B cell (primary cell): ENCODE measurements around the gene BCL11A. TPM values are rescaled to one million over a fixed set of nuclear protein-coding genes. Genes with fewer than 3 reads are reported as not detected.

Source experiments
- ATAC-seq: fragments of 200-7000 bp; cut with Tn5 transposase; one replicate; pipeline ENCODE4 v1.10.0; 2021; ENCODE audit warnings: low read depth, mild to moderate bottlenecking, moderate number of reproducible peaks, moderate library complexity
- CTCF ChIA-PET: fragments of 350-600 bp; sonication (Branson Sonifier 250); formaldehyde crosslinking; loops from one replicate; lab custom pipeline; 2021; ENCODE audit warnings: antibody characterized with exemption, inconsistent platforms; lab: Charles Lee
- POLR2A ChIA-PET: fragments of 350-600 bp; sonication (Branson Sonifier 250); formaldehyde crosslinking; loops from one replicate; lab custom pipeline; 2021; ENCODE audit warnings: antibody characterized with exemption; lab: Charles Lee
- DNase-seq: peaks from one replicate; pipeline ENCODE4 v3.0.0; 2013
- H2AFZ ChIP-seq: 2 replicates; pipeline ENCODE4 v1.6.1; 2012; ENCODE audit warnings: mild to moderate bottlenecking, low read depth, low read length; ENCODE audit not compliant: insufficient read depth, poor library complexity, severe bottlenecking
- H3K27ac ChIP-seq, 2 donors: 1 replicate in 1 of 2; 2 replicates in 1 of 2; pipeline ENCODE4 v1.5.1; 2012 to 2013; ENCODE audit warnings: low read length in 2 of 2, mild to moderate bottlenecking in 2 of 2, moderate library complexity in 1 of 2
- H3K27me3 ChIP-seq, 4 experiments: fragments of 200-600 bp in 1 of 4; sonication (generic) in 1 of 4; replicated peaks in 1 of 4; 1 replicate in 2 of 4; 2 replicates in 2 of 4; pipeline versions ENCODE4 v1.6.1 to v1.7.0; 2013 to 2016; ENCODE audit warnings: low read length in 3 of 4, mild to moderate bottlenecking in 2 of 4, mixed read lengths in 1 of 4, moderate library complexity in 1 of 4; ENCODE audit not compliant: insufficient read depth in 4 of 4, control insufficient read depth in 3 of 4; ENCODE audit errors: control extremely low read depth in 1 of 4
- H3K36me3 ChIP-seq, 2 experiments: replicated peaks in 1 of 2; 1 replicate in 1 of 2; 2 replicates in 1 of 2; pipeline versions ENCODE4 v1.6.1 to v1.7.1; 2013; ENCODE audit warnings: low read length in 1 of 2; ENCODE audit not compliant: insufficient read depth in 2 of 2, control insufficient read depth in 1 of 2; ENCODE audit errors: control extremely low read depth in 1 of 2, extremely low read depth in 1 of 2
- H3K4me1 ChIP-seq, 2 donors: fragments of 200-600 bp in 1 of 2; sonication (generic) in 1 of 2; 1 replicate in 1 of 2; 2 replicates in 1 of 2; pipeline versions ENCODE4 v1.5.1 to v1.6.1; 2013 to 2017; ENCODE audit warnings: low read length in 2 of 2; ENCODE audit not compliant: control insufficient read depth in 2 of 2, insufficient read depth in 2 of 2
- H3K4me2 ChIP-seq: replicated peaks from 2 replicates; pipeline ENCODE3; 2012; ENCODE audit warnings: mild to moderate bottlenecking, low read depth, low read length; ENCODE audit not compliant: poor library complexity, severe bottlenecking
- H3K4me3 ChIP-seq, 5 experiments: fragments of 200-600 bp in 1 of 5; sonication (generic) in 1 of 5; 1 replicate in 3 of 5; 2 replicates in 2 of 5; pipeline versions ENCODE4 v1.5.1 to v1.7.0; 2011 to 2016; ENCODE audit warnings: low read length in 4 of 5, mild to moderate bottlenecking in 4 of 5, low read depth in 2 of 5, control low read depth in 1 of 5, moderate library complexity in 1 of 5; ENCODE audit not compliant: insufficient read depth in 1 of 5; ENCODE audit errors: control extremely low read depth in 1 of 5, extremely low read depth in 1 of 5
- H3K79me2 ChIP-seq: fragments of 200-600 bp; sonication (generic); one replicate; pipeline ENCODE4 v1.6.0; 2016; ENCODE audit warnings: low read length; ENCODE audit not compliant: control insufficient read depth, insufficient read depth
- H3K9ac ChIP-seq: fragments of 200-600 bp; sonication (generic); 2 replicates; pipeline ENCODE4 v1.6.1; 2017; ENCODE audit warnings: mild to moderate bottlenecking, low read length, moderate library complexity
- H3K9me3 ChIP-seq, 3 donors: one replicate each; pipeline versions ENCODE4 v1.6.1 to v1.7.1; 2013; ENCODE audit warnings: low read length in 2 of 3; ENCODE audit not compliant: control insufficient read depth in 2 of 3, insufficient read depth in 1 of 3; ENCODE audit errors: control extremely low read depth in 1 of 3
- H4K20me1 ChIP-seq: 2 replicates; pipeline ENCODE4 v1.6.0; 2012; ENCODE audit warnings: mild to moderate bottlenecking, low read length; ENCODE audit not compliant: insufficient read depth, control insufficient read depth, poor library complexity, severe bottlenecking
- H3K27ac Mint-ChIP-seq: one replicate; pipeline ENCODE4 v1.8.0; 2021; ENCODE audit warnings: mixed read lengths
- H3K27me3 Mint-ChIP-seq: one replicate; pipeline ENCODE4 v1.8.0; 2021; ENCODE audit warnings: mixed read lengths
- H3K4me1 Mint-ChIP-seq: one replicate; pipeline ENCODE4 v1.8.0; 2021; ENCODE audit warnings: mixed read lengths
- H3K4me3 Mint-ChIP-seq: one replicate; pipeline ENCODE4 v1.8.0; 2021; ENCODE audit warnings: mixed read lengths
- H3K9me3 Mint-ChIP-seq: one replicate; pipeline ENCODE4 v1.8.0; 2022; ENCODE audit warnings: mixed read lengths; ENCODE audit not compliant: insufficient read depth
- CTCF ChIP-seq: fragments of 200-600 bp; IDR thresholded peaks from one replicate; pipeline ENCODE4 v1.8.0; 2022; ENCODE audit warnings: antibody characterized with exemption, mild to moderate bottlenecking
- EZH2 ChIP-seq: IDR thresholded peaks from 2 replicates; pipeline ENCODE4 v1.6.1; 2012; ENCODE audit warnings: borderline replicate concordance, low read depth, mild to moderate bottlenecking, moderate library complexity, low read length; ENCODE audit not compliant: insufficient read depth, poor library complexity, severe bottlenecking
- WGBS: methylation state at CpG from one replicate; pipeline ENCODE4 v1.1.5; 2013; ENCODE audit warnings: missing lambda C conversion rate; ENCODE audit not compliant: insufficient coverage; 5-methylcytosine and 5-hydroxymethylcytosine counted together
- intact Hi-C: fragments of 100-400 bp; cut with micrococcal nuclease; formaldehyde crosslinking; loops from one replicate; pipeline ENCODE4 v1.10.0; 2022
- polyA plus RNA-seq: library from polyadenylated mRNA; depleted of rRNA; stranded (reverse); fragments of >200 nt; gene quantifications from 2 replicates; pipeline ENCODE4 v1.2.3, GENCODE V29; 2012
- total RNA-seq, 2 donors: library from RNA; stranded (reverse); fragments of 120-200 nt in 1 of 2; gene quantifications; 1 replicate in 1 of 2; 2 replicates in 1 of 2; pipeline versions ENCODE4 v1.2.3 to v1.2.4, GENCODE V29; 2013 to 2022

BCL11A gene
- total and polyA plus RNA-seq, 2 donors (not counting 1 experiment from before 2014, with no cell fraction given), result 81.8 to 383 TPM

- Histone ChIP-seq H3K27ac (peak overlapping the region; percentile 14 to 93), H3K4me3 (no peak overlapping the region), H3K9ac (no peak overlapping the region), H2AFZ (no peak overlapping the region), H3K9me3 (no peaks in the 10 kb centered on the region), H4K20me1 (peaks cover 17% of the 10 kb centered on the region), H3K79me2 (peaks cover 100% of the 10 kb centered on the region), H3K27me3 (no peaks in the 10 kb centered on the region), H3K36me3 (peaks cover 2 to 51% of the 10 kb centered on the region in 2 experiments), H3K4me2 (peak overlapping the region; percentile 39), H3K4me1 (peaks cover 98 to 99% of the 10 kb centered on the region in 2 donors)
- Mint-ChIP-seq H3K4me1 (peaks cover 91% of the 10 kb centered on the region), H3K27ac (peak overlapping the region; percentile 88), H3K27me3 (no peaks in the 10 kb centered on the region), H3K9me3 (no peaks in the 10 kb centered on the region), H3K4me3 (peak overlapping the region; percentile 70)
- ChIA-PET CTCF (interaction anchor here (0.9 kb wide), 2 partner anchors 12 to 27 kb away, joined by 3 read pairs; no protein-coding TSS in a partner anchor), POLR2A (interaction anchor here (0.8 kb wide), 1 partner anchor 152 kb away, joined by 3 read pairs; no protein-coding TSS in a partner anchor)
- ATAC-seq (no peak), DNase-seq (no peak)
- intact Hi-C loops, result no loop called here
- no peak for TF ChIP-seq EZH2
- no peak for TF ChIP-seq CTCF
- WGBS, result 74% methylated on average over 4 of the region's 4 CpGs
Observed at GRCh38 chr2:60489289-60489688, 64.2 kb downstream of the BCL11A start.

- Mint-ChIP-seq H3K4me3 (peak overlapping the region; percentile 78), H3K4me1 (peaks cover 91% of the 10 kb centered on the region), H3K27ac (peak overlapping the region; percentile 91), H3K9me3 (no peaks in the 10 kb centered on the region), H3K27me3 (no peaks in the 10 kb centered on the region)
- no peaks in the 10 kb centered on the region for H3K27me3 ChIP-seq
- intact Hi-C loops, result no loop called here
- H3K4me1 ChIP-seq, result peaks cover 98 to 99% of the 10 kb centered on the region in 2 donors
- ChIA-PET CTCF (no interaction called here), POLR2A (no interaction called here)
- TF ChIP-seq EZH2 (no peak), CTCF (no peak)
- DNase-seq (no peak), ATAC-seq (no peak)
- no peak overlapping the region for H3K9ac ChIP-seq
- peaks cover 2 to 47% of the 10 kb centered on the region in 2 experiments for H3K36me3 ChIP-seq
- peak overlapping the region; percentile 25 for H3K4me2 ChIP-seq
- H3K27ac ChIP-seq, result peak overlapping the region; percentile 49 to 93
- H3K4me3 ChIP-seq, result no peak overlapping the region
- 57% methylated on average over 1 of the region's 3 CpGs for WGBS
- H4K20me1 ChIP-seq, result peaks cover 7% of the 10 kb centered on the region
- no peaks in the 10 kb centered on the region for H3K9me3 ChIP-seq
- no peak overlapping the region for H2AFZ ChIP-seq
- peaks cover 100% of the 10 kb centered on the region for H3K79me2 ChIP-seq
Observed at GRCh38 chr2:60488291-60488690, 65.2 kb downstream of the BCL11A start.
